Mammary epithelial cell (primary cell): ENCODE data around the gene CPZ.

Source experiments
- EZH2 ChIP-seq: IDR thresholded peaks from 2 replicates; pipeline ENCODE4 v1.6.1; 2012; ENCODE audit warnings: low read length, inconsistent platforms, borderline replicate concordance
- TF ChIP-seq, protein P1 (sequence below), 2 donors: IDR thresholded peaks in 1 of 2; conservative IDR thresholded peaks in 1 of 2; 2 replicates each; pipeline ENCODE4 v1.5.1; 2011 to 2012; ENCODE audit warnings: inconsistent platforms in 2 of 2, low read length in 2 of 2, mild to moderate bottlenecking in 2 of 2, control low read depth in 1 of 2, low read depth in 1 of 2; ENCODE audit not compliant: insufficient read depth in 1 of 2; ENCODE audit errors: extremely low read depth in 1 of 2

DNA sequence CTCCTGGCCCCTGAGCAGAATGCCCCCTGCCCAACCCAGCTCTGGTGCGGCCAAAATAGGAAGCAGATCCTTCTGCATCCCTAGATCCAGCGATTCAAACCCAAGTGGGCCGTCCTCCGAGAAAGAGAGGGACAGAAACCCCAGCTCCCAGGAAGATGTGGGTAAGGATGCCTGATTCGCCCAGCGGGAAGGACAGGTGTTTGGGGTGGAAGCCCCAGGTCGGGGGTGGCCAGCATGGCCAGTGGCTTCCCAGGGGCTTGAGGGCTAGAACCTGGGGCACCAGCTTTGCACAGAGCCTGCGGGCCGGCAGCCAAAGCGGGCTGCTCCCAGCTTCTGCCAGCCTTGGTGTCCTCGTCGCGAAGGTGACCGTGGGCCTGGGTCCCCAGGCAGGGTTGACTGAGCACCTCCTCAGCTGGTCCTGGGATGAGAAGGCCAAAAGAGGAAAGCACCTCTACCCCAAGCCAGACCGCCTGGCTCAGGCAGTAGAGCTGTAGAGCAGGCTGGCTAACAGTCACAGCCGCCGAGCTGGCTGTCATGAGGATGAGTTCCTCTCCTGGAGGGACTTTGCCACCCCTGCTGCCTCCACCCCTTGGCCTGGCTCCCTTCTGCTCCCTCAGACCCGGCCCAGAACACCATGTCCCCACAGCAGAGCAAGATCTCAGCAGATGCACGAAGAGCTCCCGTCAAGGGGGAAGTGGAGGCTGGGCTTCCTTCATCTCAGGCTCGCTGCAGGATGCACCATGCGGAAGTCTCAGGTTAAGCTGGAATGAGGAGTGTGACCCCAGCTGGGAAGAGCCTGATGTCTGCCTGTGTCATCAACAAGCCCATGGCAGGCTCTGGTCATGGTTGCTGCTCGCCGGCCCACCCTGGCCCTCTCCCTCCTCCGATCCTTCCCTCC is 59.9 kb downstream of the CPZ start:
- TF ChIP-seq, protein P1, sequence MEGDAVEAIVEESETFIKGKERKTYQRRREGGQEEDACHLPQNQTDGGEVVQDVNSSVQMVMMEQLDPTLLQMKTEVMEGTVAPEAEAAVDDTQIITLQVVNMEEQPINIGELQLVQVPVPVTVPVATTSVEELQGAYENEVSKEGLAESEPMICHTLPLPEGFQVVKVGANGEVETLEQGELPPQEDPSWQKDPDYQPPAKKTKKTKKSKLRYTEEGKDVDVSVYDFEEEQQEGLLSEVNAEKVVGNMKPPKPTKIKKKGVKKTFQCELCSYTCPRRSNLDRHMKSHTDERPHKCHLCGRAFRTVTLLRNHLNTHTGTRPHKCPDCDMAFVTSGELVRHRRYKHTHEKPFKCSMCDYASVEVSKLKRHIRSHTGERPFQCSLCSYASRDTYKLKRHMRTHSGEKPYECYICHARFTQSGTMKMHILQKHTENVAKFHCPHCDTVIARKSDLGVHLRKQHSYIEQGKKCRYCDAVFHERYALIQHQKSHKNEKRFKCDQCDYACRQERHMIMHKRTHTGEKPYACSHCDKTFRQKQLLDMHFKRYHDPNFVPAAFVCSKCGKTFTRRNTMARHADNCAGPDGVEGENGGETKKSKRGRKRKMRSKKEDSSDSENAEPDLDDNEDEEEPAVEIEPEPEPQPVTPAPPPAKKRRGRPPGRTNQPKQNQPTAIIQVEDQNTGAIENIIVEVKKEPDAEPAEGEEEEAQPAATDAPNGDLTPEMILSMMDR (conservative IDR thresholded peaks at IDR 0.05 in 1 of 2, IDR thresholded peaks at IDR 0.05 in 1 of 2; ENCODE audit: extremely low read depth in 1 of 2, insufficient read depth in 1 of 2, low read depth in 1 of 2, low read length in 2 of 2) = no peak
- TF ChIP-seq EZH2 = no peak
